IPS-NIHi11 (cell line): ENCODE measurements around the gene SDS.
A peak's percentile ranks its signal among the peaks of the same experiment; 100 is the strongest.

Source experiments
- DNase-seq: peaks from one replicate; pipeline ENCODE4 v3.0.0; 2012; ENCODE audit warnings: mixed read lengths, low spot score

Gene SDS

DNA sequence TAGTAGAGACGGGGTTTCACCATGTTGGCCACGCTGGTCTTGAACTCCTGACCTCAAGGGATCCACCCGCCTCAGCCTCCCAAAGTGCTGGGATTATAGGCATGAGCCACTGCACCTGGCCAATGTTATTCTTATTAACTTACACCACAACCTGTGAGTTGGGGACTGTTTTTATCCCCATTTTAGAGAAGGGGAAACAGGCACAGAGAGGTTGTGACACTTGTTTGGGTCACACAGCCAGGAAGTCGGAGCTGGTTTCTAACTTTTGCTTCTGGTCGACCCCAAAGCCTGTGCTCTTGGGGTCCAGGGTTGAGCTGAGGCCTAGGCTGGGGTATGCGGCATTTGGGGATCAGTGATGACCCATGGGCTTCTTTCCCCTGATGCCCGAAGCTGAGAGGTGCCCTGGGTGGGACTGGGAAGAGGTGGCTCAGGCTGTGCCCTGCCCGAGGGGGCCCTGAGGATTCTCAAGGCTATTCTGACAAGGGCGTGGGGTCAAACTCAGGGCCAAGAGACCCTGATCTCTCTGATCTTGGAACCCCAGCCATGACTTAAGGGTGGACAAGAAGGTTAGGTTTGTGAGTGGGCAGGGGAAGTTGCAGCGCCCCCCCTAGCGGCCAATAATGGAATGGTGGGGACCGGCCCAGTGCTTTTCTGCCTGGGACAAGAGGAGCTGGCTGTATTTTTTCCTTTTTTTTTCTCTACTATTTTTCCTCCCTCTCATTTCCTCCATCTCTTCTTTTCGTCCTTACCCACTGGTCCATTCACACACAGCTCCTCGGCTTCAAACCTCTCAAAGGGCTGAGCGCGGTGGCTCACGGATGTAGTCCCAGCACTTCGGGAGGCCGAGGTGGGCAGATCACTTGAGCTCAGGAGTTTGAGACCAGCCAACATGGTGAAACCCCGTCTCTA, 21.5 kb upstream of the SDS start:
- peak; percentile 77 for DNase-seq

DNA sequence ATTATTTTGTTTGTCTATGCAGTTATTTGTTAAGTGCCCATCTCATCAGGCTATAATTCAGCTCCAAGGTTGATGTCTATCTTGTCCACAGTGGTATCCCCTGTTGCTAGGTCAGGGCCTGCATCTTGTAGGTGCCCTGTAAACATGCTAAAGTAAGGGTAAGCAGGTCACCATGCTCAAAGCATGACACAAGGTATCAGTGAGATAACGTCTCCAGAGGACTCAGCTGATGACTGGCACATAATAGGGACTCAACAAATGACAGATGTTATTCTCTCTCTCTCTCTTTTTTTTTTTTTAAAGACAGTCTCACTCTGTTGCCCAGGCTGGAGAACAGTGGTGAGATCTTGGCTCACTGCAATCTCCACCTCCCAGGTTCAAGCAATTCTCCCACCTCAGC, 20.8 kb upstream of the SDS start:
- no peak for DNase-seq

DNA sequence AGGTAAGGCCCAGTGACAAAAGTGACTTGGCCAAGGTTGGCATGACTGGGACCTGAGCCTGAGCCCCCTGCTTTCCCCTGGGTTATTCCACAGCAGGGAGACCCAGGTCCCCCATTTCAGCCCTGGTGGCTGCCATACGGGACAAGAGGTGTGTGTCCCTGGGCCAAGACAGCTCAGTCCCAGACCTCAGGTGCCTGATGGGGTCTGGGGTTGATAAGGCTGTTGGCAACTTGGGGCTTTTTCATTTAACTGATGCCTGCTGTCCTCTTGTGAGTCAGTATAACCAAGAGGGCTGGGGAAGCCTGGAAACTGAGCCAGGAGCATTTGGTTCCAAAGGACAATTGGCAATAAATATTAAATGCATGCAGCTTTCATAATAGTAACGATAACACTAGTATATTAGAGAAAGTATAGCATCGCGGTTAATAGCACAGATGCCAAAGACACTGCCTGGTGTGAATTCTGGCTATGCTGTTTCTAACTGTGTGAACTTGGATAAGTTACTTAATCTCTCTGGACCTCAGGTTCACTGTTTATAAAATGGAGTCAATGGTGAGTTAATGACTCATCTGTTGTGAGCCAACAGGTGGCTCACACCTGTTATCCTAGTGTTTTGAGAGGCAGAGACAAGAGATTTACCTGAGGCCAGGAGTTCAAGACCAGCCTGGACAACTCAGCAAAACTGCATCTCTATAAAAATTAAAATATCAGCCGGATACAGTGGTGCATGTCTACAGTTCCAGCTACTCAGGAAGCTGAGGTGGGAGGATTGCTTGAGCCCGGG, 19.4 kb upstream of the SDS start:
- DNase-seq, result no peak

DNA sequence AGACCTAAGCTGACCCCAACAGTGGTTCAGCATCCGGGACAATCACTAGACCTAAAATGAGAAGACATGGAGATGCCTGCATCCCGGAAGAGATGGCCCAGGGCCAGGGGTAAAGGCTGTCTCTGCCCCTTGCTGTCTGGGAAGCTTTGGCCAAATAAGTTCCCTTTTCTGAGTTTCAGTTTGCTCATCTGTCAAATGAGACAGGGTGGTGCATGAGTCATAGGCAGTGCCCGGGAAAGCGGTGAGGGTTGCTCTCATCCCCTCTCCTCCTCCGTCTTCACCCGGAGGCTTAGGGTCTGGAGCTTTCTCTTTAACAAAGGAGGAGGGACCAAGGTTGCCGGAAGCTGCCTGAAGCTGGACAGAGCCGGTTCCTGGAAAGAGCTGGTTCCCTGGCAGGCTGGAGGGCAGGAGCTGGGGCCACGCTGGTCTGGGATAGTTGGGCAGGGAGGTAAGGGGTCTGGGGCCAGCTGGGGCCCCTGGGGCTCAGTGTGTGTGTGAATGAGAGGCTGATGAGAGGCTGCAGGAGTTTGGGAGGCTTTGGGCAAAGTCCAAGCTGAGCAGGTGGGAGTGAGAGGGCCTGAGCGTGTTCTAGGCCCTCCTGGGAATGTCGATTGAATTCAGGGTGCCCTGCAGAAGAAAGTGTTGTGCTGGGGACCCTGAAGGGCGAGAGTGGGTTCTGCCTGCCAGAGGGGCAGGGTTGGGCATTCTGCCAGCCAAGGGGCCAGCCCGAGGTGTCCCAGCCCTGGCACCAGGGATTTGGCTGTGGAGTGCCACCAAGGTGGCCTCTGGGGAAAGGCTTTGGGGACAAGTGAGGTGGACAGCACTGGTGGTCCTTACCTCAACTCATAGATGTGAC, 18.6 kb upstream of the SDS start, which contains the start of gene SDSL:
SDSL (plus strand) TSS at position 351 of the 856 bp plus-strand sequence. CDS start 5,603 bp downstream, outside the sequence.
- peak; percentile 75 for DNase-seq

DNA sequence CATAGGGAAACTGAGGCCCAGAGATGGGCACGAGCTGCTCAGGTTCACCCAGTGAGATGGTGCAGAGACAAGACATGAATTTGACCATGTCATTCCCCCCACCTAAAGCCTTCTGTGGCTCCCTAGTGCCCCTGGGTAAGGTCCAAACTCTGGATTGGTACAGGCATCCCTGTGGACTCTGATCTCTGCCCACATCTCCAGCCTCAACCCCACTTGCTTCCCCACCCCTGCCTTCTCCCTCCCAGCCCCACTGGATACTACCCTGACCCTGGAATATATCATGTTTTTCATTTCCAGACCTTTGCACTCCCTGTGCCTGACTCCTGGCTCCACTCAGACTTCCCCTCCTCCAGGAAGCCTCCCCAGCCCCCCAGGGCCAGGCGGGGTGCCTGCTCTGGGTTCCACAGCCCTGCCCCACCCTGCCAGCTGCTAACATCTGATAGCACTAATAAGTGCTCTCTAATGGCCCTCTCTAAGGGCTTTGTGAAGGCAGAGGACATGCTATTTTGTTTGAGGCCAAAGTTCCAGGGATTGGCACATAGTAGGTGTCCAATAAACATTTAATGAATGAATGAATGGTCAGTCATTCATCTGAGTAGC, 17.4 kb upstream of the SDS start:
- no peak for DNase-seq

DNA sequence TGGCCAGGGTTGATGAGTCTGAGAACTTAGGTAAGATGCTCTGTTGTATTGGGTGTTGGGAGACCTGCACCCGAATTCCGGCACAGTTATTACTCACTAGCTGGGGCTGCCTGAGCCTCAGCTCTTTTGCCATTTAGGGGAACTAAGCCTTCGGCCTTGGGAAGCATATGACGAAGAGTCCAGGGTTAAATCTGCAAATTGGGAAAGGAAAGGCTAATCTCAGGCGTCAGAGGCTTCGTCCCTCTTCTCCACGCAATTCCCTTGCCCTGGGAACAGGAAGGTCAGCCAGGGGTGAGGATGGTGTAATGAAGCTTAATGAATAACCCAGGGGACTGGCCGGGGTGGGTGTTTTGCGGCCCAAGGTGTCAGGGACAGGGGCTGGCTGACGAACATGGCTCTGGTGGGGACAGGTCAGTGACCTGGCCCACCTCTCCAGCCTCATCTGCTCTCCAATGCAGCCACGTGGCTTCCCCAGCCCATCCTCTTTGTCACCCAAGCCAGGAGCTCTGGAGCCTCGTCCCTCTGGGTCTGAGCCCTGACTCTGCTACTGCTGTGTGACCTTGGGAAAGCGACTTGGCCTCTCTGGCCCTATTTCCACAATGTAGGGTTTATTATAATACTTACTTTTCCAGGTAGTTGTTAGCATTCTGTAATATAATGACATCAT, 14.7 kb upstream of the SDS start:
- no peak for DNase-seq

DNA sequence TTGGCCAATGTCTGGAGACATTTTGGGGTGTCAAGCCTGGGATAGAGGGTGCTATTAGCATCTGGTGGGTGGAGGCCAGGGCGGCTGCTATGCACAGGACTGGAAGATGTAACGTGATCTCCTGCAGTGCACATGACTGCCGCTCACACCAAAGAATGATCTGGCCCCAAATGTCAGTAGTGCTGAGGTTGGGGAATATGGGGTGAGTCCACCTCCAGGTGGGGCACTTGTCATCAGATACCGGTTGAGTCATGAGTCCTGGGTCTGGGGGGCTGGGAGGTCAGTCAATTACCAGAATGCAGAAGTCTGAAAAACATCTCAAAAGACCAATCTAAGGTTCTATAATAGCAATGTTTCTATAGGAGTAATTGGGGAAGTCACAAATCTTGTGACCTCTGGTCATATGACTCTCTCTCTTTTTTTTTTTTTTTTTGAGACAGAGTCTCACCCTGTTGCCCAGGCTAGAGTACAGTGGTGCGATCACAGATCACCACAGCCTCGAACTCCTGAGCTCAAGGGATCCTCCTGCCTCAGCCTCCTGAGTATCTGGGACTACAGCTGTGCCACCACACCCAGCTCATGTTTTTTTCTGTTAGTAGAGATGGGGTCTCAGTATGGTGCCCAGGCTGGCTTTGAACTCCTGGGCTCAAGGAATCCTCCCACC, 12.5 kb upstream of the SDS start:
- no peak for DNase-seq

DNA sequence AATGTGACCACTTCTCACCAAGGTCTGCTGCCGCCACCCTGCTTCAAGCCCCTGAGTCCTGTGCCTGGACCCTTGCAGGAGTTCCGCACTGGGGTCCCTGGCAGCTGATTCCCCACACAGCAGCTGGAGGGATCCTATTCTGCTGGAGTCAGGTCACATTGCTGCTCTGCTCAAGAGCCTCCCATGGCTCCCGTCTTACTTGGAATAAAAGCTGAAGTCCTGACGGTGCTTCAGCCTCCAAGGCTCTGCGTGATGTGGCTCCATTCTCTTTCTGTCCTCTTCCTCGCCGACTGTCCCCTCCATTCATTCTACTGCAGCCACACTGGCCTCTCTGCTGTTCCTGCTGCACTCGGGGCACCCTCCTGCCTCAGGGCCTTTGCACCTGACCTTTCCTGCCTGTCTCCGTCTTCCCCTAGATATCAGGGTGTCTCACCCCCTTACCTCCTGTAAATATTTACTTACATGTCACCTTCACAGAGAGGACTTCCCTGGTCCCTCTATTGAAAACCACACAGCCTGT, 10.9 kb upstream of the SDS start:
- no peak for DNase-seq

DNA sequence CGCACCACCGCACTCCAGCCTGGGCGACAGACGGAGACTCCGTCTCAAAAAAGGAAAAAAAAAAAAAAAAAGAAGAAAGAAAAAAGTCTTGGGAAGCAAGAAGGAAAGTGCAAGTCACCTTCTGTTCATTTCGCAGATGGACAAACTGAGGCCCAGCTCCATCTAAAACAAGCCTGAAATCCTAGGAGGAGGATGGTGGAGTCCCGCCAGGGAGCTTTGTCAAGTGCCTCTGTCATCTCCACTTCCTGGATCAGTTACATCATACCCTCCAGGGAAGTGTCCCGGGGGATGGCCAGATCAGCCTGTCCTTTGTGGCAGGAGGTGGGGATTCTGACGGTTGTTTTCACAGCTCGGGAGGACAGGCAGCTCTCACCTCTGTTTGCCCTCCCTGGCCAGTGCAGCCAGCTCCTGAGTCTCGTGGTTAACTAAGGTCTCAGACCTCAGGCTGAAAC, 9.8 kb upstream of the SDS start:
- no peak for DNase-seq

DNA sequence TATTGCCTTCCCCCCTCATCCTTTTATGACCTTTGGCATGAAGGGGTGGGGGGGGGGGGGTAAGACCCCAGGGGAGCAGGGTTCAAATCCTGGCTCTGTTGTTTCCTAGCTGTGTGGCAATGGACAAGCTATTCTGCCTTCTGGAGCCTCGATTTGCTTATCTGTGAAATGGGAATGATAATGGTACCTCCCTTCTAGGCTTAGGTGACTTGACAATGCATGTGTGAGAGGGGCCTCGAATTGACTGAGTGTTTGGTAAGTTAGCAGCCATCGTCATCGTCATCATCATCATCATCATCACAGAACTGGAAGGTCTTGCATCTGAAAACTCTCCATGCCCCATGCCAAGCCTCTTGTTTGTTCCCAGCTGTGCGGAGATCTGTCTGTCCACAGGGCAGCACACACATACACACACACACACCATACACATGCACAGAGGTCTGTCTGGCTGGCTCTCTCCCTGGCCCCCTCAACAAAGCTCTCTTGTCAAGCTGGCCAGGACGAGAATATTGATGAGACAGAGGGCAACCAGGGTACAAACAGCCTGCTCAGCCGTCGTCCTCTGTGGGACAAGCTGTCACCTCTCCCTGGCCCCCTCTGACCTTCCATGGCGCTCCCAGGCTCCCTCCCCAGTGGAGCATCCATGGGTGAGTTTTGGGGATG, 5.9 kb upstream of the SDS start:
- DNase-seq, result no peak

DNA sequence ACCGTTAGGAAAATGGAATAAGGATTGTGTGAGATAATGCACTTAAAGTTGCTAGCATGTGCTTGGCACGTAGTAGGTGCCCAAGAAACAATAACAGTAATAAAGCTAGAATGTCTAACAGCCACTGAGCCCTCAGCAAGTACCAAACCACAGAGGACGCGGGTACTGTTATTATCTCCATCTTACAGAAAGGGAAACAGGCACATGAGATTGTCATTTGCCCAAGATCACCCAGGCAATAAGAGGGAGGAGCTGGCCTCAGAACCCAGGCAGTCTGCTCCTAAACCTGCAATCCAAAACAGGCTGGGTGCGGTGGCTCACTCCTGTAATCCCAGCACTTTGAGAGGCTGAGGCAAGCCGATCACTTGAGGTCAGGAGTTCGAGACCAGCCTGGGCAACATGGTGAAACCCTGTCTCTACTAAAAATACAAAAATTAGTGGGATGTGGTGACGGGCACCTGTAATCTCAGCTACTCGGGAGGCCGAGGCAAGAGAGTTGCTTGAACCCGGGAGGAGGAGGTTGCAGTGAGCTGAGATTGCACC, 5.1 kb upstream of the SDS start:
- no peak for DNase-seq

DNA sequence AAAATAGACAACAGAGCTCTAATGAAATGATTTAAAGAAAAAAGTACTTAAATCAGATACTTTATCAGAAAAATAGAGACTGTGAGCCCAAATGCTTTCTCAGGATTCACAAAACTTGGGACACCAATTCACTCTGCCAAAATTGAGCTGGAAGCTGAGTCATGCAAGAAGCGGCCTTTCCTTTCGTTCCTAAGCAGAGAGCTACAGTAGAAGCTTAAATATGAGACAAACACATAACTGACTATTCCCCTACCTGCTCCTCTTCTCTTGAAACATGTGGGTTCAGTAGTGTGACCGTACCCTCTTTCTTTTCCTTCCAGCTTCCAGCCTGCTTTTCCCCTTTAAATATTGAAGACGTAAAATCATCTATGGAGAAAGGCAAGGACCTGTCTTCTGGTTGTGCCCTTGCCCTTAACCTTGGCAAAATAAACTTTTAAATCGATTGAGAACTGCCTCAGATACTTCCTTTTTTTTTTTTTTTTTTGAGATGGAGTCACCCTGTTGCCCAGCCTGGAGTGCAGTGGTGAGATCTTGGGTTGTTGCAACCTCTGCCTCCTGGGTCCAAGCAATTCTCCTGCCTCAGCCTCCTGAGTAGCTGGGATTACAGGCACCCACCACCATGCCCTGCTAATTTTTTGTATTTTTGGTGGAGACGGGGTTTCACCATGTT, 4.4 kb upstream of the SDS start:
- no peak for DNase-seq

DNA sequence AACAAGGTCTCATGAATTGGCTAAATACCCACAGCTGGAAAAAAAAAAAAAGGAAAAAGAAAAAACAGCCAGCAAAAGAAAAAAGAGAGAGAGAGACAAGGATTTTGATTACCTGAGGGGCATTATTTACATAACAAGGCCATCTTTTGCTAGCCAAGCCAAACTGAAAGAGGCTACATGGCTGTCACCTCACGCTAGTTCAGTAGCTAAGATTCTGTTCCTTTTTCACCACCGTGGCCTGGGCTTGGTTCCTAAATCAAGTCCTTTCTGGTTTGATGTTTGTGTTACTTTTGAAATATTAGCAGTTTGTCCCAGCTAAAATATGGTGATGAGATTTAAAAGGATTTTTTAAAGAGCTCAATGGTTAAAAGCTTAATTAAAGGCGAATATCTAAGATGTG, 2.0 kb upstream of the SDS start:
- no peak for DNase-seq

DNA sequence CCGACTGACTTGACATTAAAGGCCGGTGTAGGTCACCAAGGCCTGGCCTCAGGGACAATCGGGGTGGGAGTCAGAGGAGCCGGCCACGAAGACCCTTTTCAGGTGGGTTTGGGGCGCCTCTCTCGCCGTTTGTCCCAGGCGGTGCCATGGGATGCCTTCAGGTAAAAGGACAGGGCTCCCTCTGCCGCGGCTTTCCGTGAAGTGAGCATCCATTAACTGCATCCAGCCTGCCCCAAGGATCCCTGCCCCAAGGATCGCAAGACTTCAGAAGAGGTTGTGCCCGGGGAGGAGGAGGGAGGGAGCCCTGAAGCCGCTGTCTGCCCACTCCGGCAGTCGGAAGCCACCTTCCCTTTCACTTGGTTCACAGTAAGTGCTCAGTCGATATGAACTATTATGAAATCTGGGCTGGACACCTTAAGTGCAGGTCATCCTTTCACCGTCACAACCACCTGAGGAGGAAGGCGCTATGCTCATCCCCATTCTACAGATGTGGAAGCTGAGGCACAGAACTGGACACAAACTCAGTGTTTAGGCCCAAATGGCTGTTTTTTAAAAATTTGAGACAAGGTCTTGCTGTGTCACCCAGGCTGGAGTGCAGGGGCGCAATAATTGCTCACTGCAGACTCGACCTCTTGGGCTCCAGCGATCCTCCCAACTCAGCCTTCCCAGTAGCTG, 964 bp downstream of the SDS start:
- DNase-seq, result no peak

DNA sequence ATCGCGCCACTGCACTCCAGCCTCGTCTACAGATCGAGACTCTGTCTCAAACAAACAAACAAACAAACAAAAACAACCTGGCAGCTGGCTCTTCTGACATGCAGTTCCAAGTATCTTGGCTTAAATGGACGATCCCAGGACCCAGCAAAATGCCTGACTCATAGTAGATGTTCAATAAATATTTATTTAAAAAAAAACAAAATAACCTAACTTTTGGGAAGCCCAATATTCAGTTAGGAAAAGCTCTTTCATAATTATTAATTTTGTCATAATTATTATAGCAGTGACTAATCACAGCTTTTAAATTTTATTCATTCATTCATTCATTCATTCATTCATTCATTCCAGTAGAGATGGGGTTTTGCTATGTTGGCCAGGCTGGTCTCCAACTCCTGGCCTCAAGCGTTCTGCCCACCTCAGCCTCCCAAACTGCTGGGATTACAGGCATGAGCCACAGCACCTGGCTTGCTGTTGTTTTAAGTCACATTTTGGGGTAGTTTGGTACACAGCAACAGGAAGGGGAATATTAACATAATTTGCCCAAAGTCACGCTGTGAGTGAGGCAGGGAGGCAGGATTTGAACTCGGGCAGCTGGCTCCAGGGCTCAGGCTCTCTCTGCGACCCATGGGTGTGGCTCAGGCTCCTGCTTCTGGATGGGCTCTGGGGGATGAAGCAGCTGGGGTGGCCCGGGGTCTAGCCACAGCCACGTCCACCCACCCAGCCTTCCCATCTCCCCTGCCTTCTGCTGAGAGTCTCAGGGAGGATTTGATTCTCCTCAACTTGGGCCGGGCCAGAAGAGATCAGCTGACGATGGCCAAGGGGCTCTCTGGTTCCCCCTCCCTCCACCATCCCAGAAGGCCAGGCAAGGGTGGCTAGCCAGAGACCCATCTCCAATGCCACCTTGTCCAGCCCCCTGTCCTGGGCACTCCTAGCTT, 2.4 kb downstream of the SDS start:
- no peak for DNase-seq

DNA sequence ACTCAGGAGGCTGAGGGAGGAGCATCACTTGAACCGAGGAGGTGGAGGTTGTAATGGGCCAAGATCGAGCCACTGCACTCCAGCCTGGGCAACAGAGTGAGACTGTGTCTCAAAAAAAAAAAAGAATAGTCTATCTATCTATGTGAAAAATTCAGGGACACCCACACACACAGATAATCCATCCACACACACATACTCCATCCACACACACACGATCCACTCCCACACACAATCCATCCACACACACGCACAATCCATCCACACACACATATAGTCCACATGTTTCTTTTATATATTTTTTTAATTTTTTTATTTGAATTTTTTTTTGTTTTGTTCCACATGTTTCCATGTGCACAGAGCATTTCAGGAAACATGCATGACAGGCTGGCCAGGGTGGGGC, 3.3 kb downstream of the SDS start:
- DNase-seq, result no peak

DNA sequence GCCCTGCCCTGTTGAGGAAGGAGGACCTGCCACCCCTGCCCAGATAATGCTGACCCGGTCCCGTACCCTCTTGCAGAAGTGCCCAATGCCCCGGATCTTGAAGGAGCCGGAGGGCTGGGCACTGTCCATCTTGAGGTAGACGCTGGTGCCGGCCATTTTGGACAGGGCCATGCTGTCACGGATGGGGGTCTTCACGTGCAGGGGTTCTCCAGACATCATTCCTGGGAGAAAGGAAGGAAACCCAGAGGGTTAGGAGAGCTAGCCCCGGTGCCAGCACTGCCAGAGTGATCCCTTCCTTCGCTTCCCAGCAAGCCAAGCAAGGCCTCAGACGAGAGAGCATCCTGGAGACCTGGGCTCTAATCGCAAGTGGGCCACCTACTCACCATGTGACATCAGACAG, 4.2 kb downstream of the SDS start:
- no peak for DNase-seq
